Trophoblast cell (in vitro differentiated cells and primary cell): ENCODE measurements around the gene CKS1B.
A peak's percentile ranks its signal among the peaks of the same experiment; 100 is the strongest.

Experiments used
- DNase-seq, 2 donors: peaks; one replicate each; pipeline ENCODE4 v3.0.0-alpha.2; 2016
- H2AFZ ChIP-seq: 2 replicates; pipeline ENCODE4 v1.6.1; 2013; ENCODE audit warnings: low read length, moderate library complexity, mild to moderate bottlenecking; ENCODE audit not compliant: insufficient read depth, poor library complexity
- H2AK5ac ChIP-seq: 2 replicates; pipeline ENCODE4 v1.6.1; 2013; ENCODE audit warnings: mild to moderate bottlenecking, low read length
- H2BK120ac ChIP-seq: 2 replicates; pipeline ENCODE4 v1.6.1; 2013; ENCODE audit warnings: low read length, mild to moderate bottlenecking, moderate library complexity; ENCODE audit not compliant: insufficient read depth, poor library complexity
- H2BK12ac ChIP-seq: 2 replicates; pipeline ENCODE4 v1.6.1; 2013; ENCODE audit warnings: mild to moderate bottlenecking, low read length, moderate library complexity
- H2BK5ac ChIP-seq: 2 replicates; pipeline ENCODE4 v1.6.1; 2013; ENCODE audit warnings: low read length, low read depth, moderate library complexity, mild to moderate bottlenecking; ENCODE audit not compliant: poor library complexity
- H3K14ac ChIP-seq: 2 replicates; pipeline ENCODE4 v1.6.1; 2013; ENCODE audit warnings: mild to moderate bottlenecking, low read length
- H3K18ac ChIP-seq: 2 replicates; pipeline ENCODE4 v1.6.1; 2013; ENCODE audit warnings: mild to moderate bottlenecking, low read length
- H3K23ac ChIP-seq: 2 replicates; pipeline ENCODE4 v1.6.1; 2013; ENCODE audit warnings: low read length
- H3K27ac ChIP-seq: 2 replicates; pipeline ENCODE4 v1.5.1; 2013; ENCODE audit warnings: low read depth, mild to moderate bottlenecking, inconsistent platforms, low read length, moderate library complexity
- H3K27me3 ChIP-seq: 2 replicates; pipeline ENCODE4 v1.6.1; 2013; ENCODE audit warnings: inconsistent platforms, mild to moderate bottlenecking, low read length, moderate library complexity; ENCODE audit not compliant: insufficient read depth
- H3K36me3 ChIP-seq, 2 experiments: 1 replicate in 1 of 2; 2 replicates in 1 of 2; pipeline ENCODE4 v1.6.1; 2013; ENCODE audit warnings: low read length in 2 of 2, mild to moderate bottlenecking in 2 of 2, moderate library complexity in 1 of 2; ENCODE audit not compliant: insufficient read depth in 2 of 2, control insufficient read depth in 1 of 2
- H3K4ac ChIP-seq: 2 replicates; pipeline ENCODE4 v1.6.1; 2013; ENCODE audit warnings: low read depth, mild to moderate bottlenecking, low read length, moderate library complexity
- H3K4me1 ChIP-seq, 2 experiments: 1 replicate in 1 of 2; 2 replicates in 1 of 2; pipeline ENCODE4 v1.6.1; 2013; ENCODE audit warnings: low read length in 2 of 2, mild to moderate bottlenecking in 2 of 2, moderate library complexity in 1 of 2; ENCODE audit not compliant: insufficient read depth in 2 of 2, control insufficient read depth in 1 of 2
- H3K4me2 ChIP-seq: 2 replicates; pipeline ENCODE4 v1.6.1; 2013; ENCODE audit warnings: inconsistent platforms, mild to moderate bottlenecking, low read length, moderate library complexity
- H3K4me3 ChIP-seq: 2 replicates; pipeline ENCODE4 v1.5.1; 2013; ENCODE audit warnings: mild to moderate bottlenecking, low read depth, low read length, inconsistent platforms
- H3K79me1 ChIP-seq: one replicate; pipeline ENCODE4 v1.6.1; 2013; ENCODE audit warnings: low read length
- H3K79me2 ChIP-seq: 2 replicates; pipeline ENCODE4 v1.6.1; 2013; ENCODE audit warnings: low read length, mild to moderate bottlenecking; ENCODE audit not compliant: control insufficient read depth, insufficient read depth, poor library complexity
- H3K9ac ChIP-seq: 2 replicates; pipeline ENCODE4 v1.6.1; 2013; ENCODE audit warnings: mild to moderate bottlenecking, low read length
- H3K9me3 ChIP-seq: 2 replicates; pipeline ENCODE4 v1.6.1; 2013; ENCODE audit warnings: low read depth, mild to moderate bottlenecking, control low read depth, inconsistent platforms, low read length; ENCODE audit not compliant: insufficient read depth
- H4K12ac ChIP-seq: 2 replicates; pipeline ENCODE4 v1.6.1; 2013; ENCODE audit warnings: low read depth, mild to moderate bottlenecking, low read length, moderate library complexity
- H4K8ac ChIP-seq: 2 replicates; pipeline ENCODE4 v1.6.1; 2013; ENCODE audit warnings: low read depth, mild to moderate bottlenecking, low read length, moderate library complexity
- H4K91ac ChIP-seq: one replicate; pipeline ENCODE4 v1.6.1; 2013; ENCODE audit warnings: low read depth, mild to moderate bottlenecking, low read length, moderate library complexity
- WGBS: extraction: QIAGEN DNeasy Blood & Tissue Kit; methylation state at CpG from one replicate; pipeline ENCODE4 v1.1.7; 2013; ENCODE audit warnings: missing lambda C conversion rate; ENCODE audit not compliant: insufficient read length, insufficient coverage; ENCODE audit errors: extremely low coverage; 5-methylcytosine and 5-hydroxymethylcytosine counted together

Gene CKS1B

GRCh38 chr1:154952664-154953063 is 21.8 kb upstream of the CKS1B start:
- no peak overlapping the region for H2AFZ ChIP-seq
- peaks cover 2% of the 10 kb centered on the region for H3K79me1 ChIP-seq
- no peak overlapping the region for H2BK120ac ChIP-seq
- no peak overlapping the region for H3K27ac ChIP-seq
- H3K79me2 ChIP-seq, result no peaks in the 10 kb centered on the region
- no peak overlapping the region for H3K23ac ChIP-seq
- no peak overlapping the region for H3K9ac ChIP-seq
- H4K8ac ChIP-seq, result no peak overlapping the region
- H3K18ac ChIP-seq, result no peak overlapping the region
- H3K36me3 ChIP-seq, result peaks cover 13 to 16% of the 10 kb centered on the region in 2 experiments
- no peak overlapping the region for H3K14ac ChIP-seq
- no peaks in the 10 kb centered on the region for H3K9me3 ChIP-seq
- no peak for DNase-seq
- no peak overlapping the region for H3K4ac ChIP-seq
- no peak overlapping the region for H2BK12ac ChIP-seq
- WGBS, result no CpG with 5 or more reads among the region's 6 CpGs
- no peak overlapping the region for H4K12ac ChIP-seq
- no peak overlapping the region for H2BK5ac ChIP-seq
- peaks cover 11 to 18% of the 10 kb centered on the region in 2 experiments for H3K4me1 ChIP-seq
- H3K4me3 ChIP-seq, result no peak overlapping the region
- H3K4me2 ChIP-seq, result no peak overlapping the region
- no peak overlapping the region for H4K91ac ChIP-seq
- H3K27me3 ChIP-seq, result no peaks in the 10 kb centered on the region
- H2AK5ac ChIP-seq, result no peak overlapping the region

- Histone ChIP-seq H3K4ac (no peak overlapping the region), H3K23ac (no peak overlapping the region), H4K91ac (no peak overlapping the region), H3K4me1 (peaks cover 11 to 18% of the 10 kb centered on the region in 2 experiments), H2AK5ac (no peak overlapping the region), H2BK12ac (no peak overlapping the region), H2BK5ac (no peak overlapping the region), H2AFZ (no peak overlapping the region), H3K27me3 (no peaks in the 10 kb centered on the region), H3K36me3 (peaks cover 7 to 15% of the 10 kb centered on the region in 2 experiments), H3K9me3 (no peaks in the 10 kb centered on the region), H3K79me2 (no peaks in the 10 kb centered on the region), H4K12ac (no peak overlapping the region), H3K14ac (no peak overlapping the region), H3K4me2 (no peak overlapping the region), H3K9ac (no peak overlapping the region), H3K4me3 (no peak overlapping the region), H4K8ac (no peak overlapping the region), H3K18ac (no peak overlapping the region), H3K27ac (no peak overlapping the region), H2BK120ac (no peak overlapping the region), H3K79me1 (peaks cover 2% of the 10 kb centered on the region)
- DNase-seq, result no peak
- WGBS, result no CpG with 5 or more reads among the region's 2 CpGs
These were observed 20.9 kb upstream of the CKS1B start for GRCh38 chr1:154953611-154954038.

- H3K9ac ChIP-seq, result no peak overlapping the region
- H4K91ac ChIP-seq, result no peak overlapping the region
- H2BK5ac ChIP-seq, result no peak overlapping the region
- H3K4ac ChIP-seq, result no peak overlapping the region
- no peaks in the 10 kb centered on the region for H3K79me2 ChIP-seq
- H3K4me1 ChIP-seq, result peaks cover 11 to 18% of the 10 kb centered on the region in 2 experiments
- no peak overlapping the region for H3K27ac ChIP-seq
- H3K27me3 ChIP-seq, result no peaks in the 10 kb centered on the region
- H2BK120ac ChIP-seq, result no peak overlapping the region
- no peak overlapping the region for H3K4me2 ChIP-seq
- WGBS, result no CpG with 5 or more reads among the region's 3 CpGs
- no peak overlapping the region for H3K4me3 ChIP-seq
- peaks cover 2% of the 10 kb centered on the region for H3K79me1 ChIP-seq
- DNase-seq, result no peak
- peaks cover 17 to 24% of the 10 kb centered on the region in 2 experiments for H3K36me3 ChIP-seq
- no peak overlapping the region for H3K23ac ChIP-seq
- H2AK5ac ChIP-seq, result no peak overlapping the region
- no peaks in the 10 kb centered on the region for H3K9me3 ChIP-seq
- no peak overlapping the region for H4K12ac ChIP-seq
- no peak overlapping the region for H2BK12ac ChIP-seq
- H3K14ac ChIP-seq, result no peak overlapping the region
- H3K18ac ChIP-seq, result no peak overlapping the region
- no peak overlapping the region for H2AFZ ChIP-seq
- H4K8ac ChIP-seq, result no peak overlapping the region
These were observed 19.9 kb upstream of the CKS1B start for GRCh38 chr1:154954541-154954940.

GRCh38 chr1:154955039-154955717 is 19.3 kb upstream of the CKS1B start:
- H3K9me3 ChIP-seq, result no peaks in the 10 kb centered on the region
- peak; percentile 32 to 72 for DNase-seq
- H3K4me2 ChIP-seq, result peak overlapping the region; percentile 99
- no CpG with 5 or more reads among the region's 4 CpGs for WGBS
- H3K27ac ChIP-seq, result peak overlapping the region; percentile 61
- no peaks in the 10 kb centered on the region for H3K79me2 ChIP-seq
- H2BK120ac ChIP-seq, result no peak overlapping the region
- H3K23ac ChIP-seq, result no peak overlapping the region
- no peak overlapping the region for H4K91ac ChIP-seq
- H2BK12ac ChIP-seq, result no peak overlapping the region
- peaks cover 11 to 18% of the 10 kb centered on the region in 2 experiments for H3K4me1 ChIP-seq
- peaks cover 2% of the 10 kb centered on the region for H3K79me1 ChIP-seq
- H3K27me3 ChIP-seq, result no peaks in the 10 kb centered on the region
- H4K12ac ChIP-seq, result no peak overlapping the region
- H4K8ac ChIP-seq, result no peak overlapping the region
- no peak overlapping the region for H2BK5ac ChIP-seq
- H3K18ac ChIP-seq, result no peak overlapping the region
- no peak overlapping the region for H3K14ac ChIP-seq
- H2AK5ac ChIP-seq, result no peak overlapping the region
- no peak overlapping the region for H3K4me3 ChIP-seq
- no peak overlapping the region for H3K4ac ChIP-seq
- H3K9ac ChIP-seq, result peak overlapping the region; percentile 42
- no peak overlapping the region for H2AFZ ChIP-seq
- peaks cover 18 to 27% of the 10 kb centered on the region in 2 experiments for H3K36me3 ChIP-seq
